Measurements from ENCODE around the gene SERPINA6. TPM values are rescaled to one million over a fixed set of nuclear protein-coding genes. Genes with fewer than 3 reads are reported as not detected.

Gene SERPINA6
- total RNA-seq, 4 donors from 2014 or later = not detected

- TF ChIP-seq CTCF (IDR thresholded peaks at IDR 0.05; ENCODE audit: low read depth) = no peak
Measured at GRCh38 chr14:94330432-94330831, 7.3 kb upstream of the SERPINA6 start.

GRCh38 chr14:94329857-94330256, 6.7 kb upstream of the SERPINA6 start:
- TF ChIP-seq CTCF (IDR thresholded peaks at IDR 0.05; ENCODE audit: low read depth) = no peak

- no peak for TF ChIP-seq CTCF (IDR thresholded peaks at IDR 0.05; ENCODE audit: low read depth)
Measured at GRCh38 chr14:94328196-94328595, 5.1 kb upstream of the SERPINA6 start.

GRCh38 chr14:94321421-94322271, 1.5 kb downstream of the SERPINA6 start:
- TF ChIP-seq CTCF (IDR thresholded peaks at IDR 0.05; ENCODE audit: low read depth) = no peak

GRCh38 chr14:94320243-94320642, 2.9 kb downstream of the SERPINA6 start:
- TF ChIP-seq CTCF (IDR thresholded peaks at IDR 0.05; ENCODE audit: low read depth) = no peak

- no peak for TF ChIP-seq CTCF (IDR thresholded peaks at IDR 0.05; ENCODE audit: low read depth)
Measured at GRCh38 chr14:94317259-94317658, 5.9 kb downstream of the SERPINA6 start.

GRCh38 chr14:94316692-94317091, 6.4 kb downstream of the SERPINA6 start:
- no peak for TF ChIP-seq CTCF (IDR thresholded peaks at IDR 0.05; ENCODE audit: low read depth)

All from subcutaneous adipose tissue (tissue), 4 donors.